Ascending aorta (tissue), 2 donors: ENCODE data around the gene ZNF787. TPM values are rescaled to one million over a fixed set of nuclear protein-coding genes. Genes with fewer than 3 reads are reported as not detected.
"Not testable (repeated sequence)": the region's sequence is repeated elsewhere in the genome, so short reads cannot be mapped to it uniquely, and the experiment has no call there.

ENCODE experiments used
- DNase-seq, 2 donors: peaks; one replicate each; pipeline ENCODE4 v3.0.0-alpha.2; 2019; ENCODE audit warnings: low spot score in 2 of 2
- H3K27ac ChIP-seq, 2 donors: fragments of 200-600 bp; sonication (generic); one replicate each; pipeline ENCODE4 v1.5.1; 2016 to 2017; ENCODE audit warnings: mild to moderate bottlenecking in 1 of 2
- H3K27me3 ChIP-seq: fragments of 200-600 bp; sonication (generic); one replicate; pipeline ENCODE4 v1.5.1; 2017
- H3K36me3 ChIP-seq, 2 donors: fragments of 200-600 bp; sonication (generic); one replicate each; pipeline ENCODE4 v1.5.1; 2016
- H3K4me1 ChIP-seq, 2 donors: fragments of 200-600 bp; sonication (generic); one replicate each; pipeline ENCODE4 v1.5.1; 2016 to 2017; ENCODE audit warnings: mild to moderate bottlenecking in 1 of 2
- H3K4me3 ChIP-seq, 2 donors: fragments of 200-600 bp; sonication (generic); one replicate each; pipeline ENCODE4 v1.5.1; 2016 to 2017; ENCODE audit warnings: mild to moderate bottlenecking in 1 of 2
- H3K9me3 ChIP-seq, 2 donors: fragments of 200-600 bp; sonication (generic); one replicate each; pipeline ENCODE4 v1.5.1; 2016
- intact Hi-C: fragments of 100-400 bp; cut with DNase I; formaldehyde crosslinking; loops from one replicate; pipeline ENCODE4 v1.15.1; 2023
- total RNA-seq: library from RNA; depleted of rRNA; stranded (reverse); fragments of >200 nt; gene quantifications from one replicate; pipeline ENCODE4 v1.1.0, GENCODE V29; 2016
- TF ChIP-seq, protein P1 (sequence below), 3 experiments: fragments of 200-600 bp in 2 of 3; fragments of 450-650 bp in 1 of 3; sonication (generic) in 2 of 3; IDR thresholded peaks; one replicate each; pipeline ENCODE4 v1.5.1; 2016 to 2019; ENCODE audit warnings: antibody characterized with exemption in 3 of 3, mild to moderate bottlenecking in 1 of 3, moderate library complexity in 1 of 3

Gene ZNF787
- total RNA-seq, 1 donor from 2014 or later: 18.1 TPM

DNA sequence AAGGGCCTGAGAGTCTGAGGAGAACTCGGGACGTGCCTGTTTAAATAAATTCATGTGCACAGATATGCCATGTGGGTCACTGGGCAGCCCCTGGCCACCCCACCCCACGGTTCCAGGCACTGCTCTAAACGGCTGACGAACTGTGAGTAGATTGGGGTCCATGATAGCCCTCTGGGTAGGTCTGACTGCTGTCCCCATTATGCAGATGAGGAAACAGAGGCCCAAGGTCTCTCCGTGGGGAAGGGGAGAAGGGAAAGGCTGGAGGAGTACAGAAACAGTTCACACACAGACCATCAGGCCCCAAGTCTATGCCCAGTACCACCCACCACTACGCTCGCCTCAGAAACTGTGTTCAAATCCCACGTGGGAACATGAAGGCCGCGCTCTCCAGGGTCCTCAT, 14.1 kb downstream of the ZNF787 start:
- TF ChIP-seq, protein P1, sequence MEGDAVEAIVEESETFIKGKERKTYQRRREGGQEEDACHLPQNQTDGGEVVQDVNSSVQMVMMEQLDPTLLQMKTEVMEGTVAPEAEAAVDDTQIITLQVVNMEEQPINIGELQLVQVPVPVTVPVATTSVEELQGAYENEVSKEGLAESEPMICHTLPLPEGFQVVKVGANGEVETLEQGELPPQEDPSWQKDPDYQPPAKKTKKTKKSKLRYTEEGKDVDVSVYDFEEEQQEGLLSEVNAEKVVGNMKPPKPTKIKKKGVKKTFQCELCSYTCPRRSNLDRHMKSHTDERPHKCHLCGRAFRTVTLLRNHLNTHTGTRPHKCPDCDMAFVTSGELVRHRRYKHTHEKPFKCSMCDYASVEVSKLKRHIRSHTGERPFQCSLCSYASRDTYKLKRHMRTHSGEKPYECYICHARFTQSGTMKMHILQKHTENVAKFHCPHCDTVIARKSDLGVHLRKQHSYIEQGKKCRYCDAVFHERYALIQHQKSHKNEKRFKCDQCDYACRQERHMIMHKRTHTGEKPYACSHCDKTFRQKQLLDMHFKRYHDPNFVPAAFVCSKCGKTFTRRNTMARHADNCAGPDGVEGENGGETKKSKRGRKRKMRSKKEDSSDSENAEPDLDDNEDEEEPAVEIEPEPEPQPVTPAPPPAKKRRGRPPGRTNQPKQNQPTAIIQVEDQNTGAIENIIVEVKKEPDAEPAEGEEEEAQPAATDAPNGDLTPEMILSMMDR (IDR thresholded peaks at IDR 0.05): no peak
- no peaks in the 10 kb centered on the region for H3K27me3 ChIP-seq

DNA sequence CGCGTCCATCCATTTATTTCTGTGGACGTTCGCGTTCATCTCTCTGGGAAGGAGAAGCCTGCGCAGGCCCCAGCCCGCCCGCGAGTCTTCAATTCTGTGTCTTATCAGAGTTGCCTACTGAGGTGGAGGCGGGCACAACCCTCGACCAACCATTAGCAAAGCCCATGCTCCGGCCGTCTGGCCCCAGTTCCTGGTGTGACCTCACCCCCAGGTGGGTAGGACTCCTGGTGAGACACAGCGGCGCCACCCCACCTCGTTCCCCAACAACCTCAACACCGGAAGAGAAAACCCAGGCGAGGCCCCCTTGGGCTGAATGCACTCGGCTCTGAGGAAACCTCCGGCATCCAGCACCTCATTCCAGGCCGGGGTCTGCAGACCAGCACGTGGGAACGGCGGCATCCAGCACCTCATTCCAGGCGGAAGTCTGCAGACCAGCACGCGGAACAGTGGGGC, 14.7 kb downstream of the ZNF787 start:
- no peaks in the 10 kb centered on the region for H3K27me3 ChIP-seq
- H3K9me3 ChIP-seq: no peaks in the 10 kb centered on the region
- TF ChIP-seq, protein P1 (IDR thresholded peaks at IDR 0.05): no peak
- DNase-seq: no peak
- intact Hi-C loops: no loop called here
- no peak overlapping the region for H3K27ac ChIP-seq
- H3K4me3 ChIP-seq: no peak overlapping the region
- peaks cover 13 to 19% of the 10 kb centered on the region in 2 donors for H3K36me3 ChIP-seq
- H3K4me1 ChIP-seq: peaks cover 12 to 42% of the 10 kb centered on the region in 2 donors

More for the DNA sequence above, 14.1 kb downstream of the ZNF787 start:
- Histone ChIP-seq H3K36me3 (peaks cover 8 to 14% of the 10 kb centered on the region in 2 donors), H3K27ac (no peak overlapping the region), H3K4me1 (peaks cover 12 to 45% of the 10 kb centered on the region in 2 donors), H3K4me3 (no peak overlapping the region), H3K9me3 (no peaks in the 10 kb centered on the region)
- no peak for DNase-seq
- intact Hi-C loops: no loop called here

DNA sequence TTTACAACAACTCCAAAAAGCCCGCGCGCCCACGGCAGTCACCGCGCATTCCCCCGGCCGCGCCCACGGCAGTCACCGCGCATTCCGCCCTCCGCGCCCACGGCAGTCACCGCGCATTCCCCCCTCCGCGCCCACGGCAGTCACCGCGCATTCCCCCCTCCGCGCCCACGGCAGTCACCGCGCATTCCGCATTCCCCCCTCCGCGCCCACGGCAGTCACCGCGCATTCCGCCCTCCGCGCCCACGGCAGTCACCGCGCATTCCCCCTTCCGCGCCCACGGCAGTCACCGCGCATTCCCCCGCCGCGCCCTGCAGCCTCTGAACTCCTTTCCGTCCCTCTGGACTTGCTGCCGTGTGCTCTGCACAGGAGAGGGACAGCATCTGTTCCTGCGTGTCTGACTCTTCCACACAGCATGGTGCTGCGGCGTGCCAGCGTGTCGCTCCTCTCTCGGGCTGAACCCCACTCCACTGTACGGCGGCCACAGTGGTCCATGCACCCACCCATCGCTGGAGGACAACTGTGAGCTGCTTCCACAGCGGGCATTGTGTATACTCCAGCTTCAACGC, 15.2 kb downstream of the ZNF787 start:
- H3K4me1 ChIP-seq: peaks cover 12 to 37% of the 10 kb centered on the region in 2 donors
- intact Hi-C loops: loop anchor here (1.0 kb wide), 3 partner anchors 15 to 65 kb away; partner anchors contain the start of genes ZNF444 and ZNF787
- H3K4me3 ChIP-seq: peak overlapping the region in 1 of 2 donors; percentile 47

DNA sequence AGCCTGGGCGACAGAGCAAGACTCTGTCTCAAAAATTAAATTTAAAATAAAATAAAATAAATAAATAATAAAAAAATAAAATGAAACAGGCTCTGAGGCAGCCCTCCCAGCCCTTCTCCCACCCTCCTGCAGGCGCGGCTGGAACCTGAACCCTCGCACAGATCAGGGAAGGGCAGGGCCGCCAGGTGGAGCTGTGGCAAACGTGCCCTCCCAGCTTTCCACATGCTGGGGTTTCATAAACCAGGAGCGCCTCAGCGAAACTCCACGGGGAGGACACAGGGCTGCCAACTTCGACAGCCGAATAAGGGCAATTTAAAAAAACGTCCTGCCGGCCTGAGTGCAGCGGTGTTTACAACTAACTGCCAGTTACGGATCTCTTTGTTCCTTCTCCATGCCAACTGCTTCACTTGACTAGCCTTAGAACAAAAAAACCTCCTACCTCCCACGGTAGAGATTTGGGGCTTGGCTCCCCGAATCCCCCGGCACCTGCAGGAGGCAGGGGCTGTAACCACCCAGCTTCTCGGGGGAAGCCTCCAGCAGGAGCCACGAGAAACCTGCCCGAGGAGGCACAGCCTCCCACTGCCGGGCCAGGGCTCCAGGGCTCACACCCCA, 15.9 kb downstream of the ZNF787 start:
- intact Hi-C loops: loop anchor here (1.0 kb wide), 3 partner anchors 16 to 66 kb away; partner anchors contain the start of genes ZNF444 and ZNF787
- peaks cover 12 to 32% of the 10 kb centered on the region in 2 donors for H3K4me1 ChIP-seq
- H3K27me3 ChIP-seq: no peaks in the 10 kb centered on the region

More for the DNA sequence above, 15.2 kb downstream of the ZNF787 start:
- peak overlapping the region; percentile 53 to 56 for H3K27ac ChIP-seq
- DNase-seq, H3K9me3 ChIP-seq, H3K27me3 ChIP-seq: not testable (repeated sequence)
- H3K36me3 ChIP-seq: peaks cover 16 to 23% of the 10 kb centered on the region in 2 donors

DNA sequence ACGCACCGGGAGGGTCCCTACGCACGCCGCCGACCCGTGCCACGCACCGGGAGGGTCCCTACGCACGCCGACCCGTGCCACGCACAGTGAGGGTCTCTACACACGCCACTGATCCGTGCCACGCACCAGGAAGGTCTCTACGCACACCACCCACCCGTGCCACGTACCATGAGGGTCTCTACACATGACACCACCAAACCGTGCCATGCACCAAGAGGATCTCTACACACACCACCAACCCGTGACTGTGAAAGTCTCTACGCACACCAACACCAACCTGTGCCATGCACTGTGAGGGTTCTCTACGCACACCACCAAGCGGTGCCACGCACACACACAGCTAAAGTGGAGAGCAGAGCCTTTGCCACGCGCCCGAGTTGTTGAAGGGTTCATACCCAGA, 16.7 kb downstream of the ZNF787 start:
- Histone ChIP-seq H3K9me3 (no peaks in the 10 kb centered on the region), H3K36me3 (peaks cover 24 to 31% of the 10 kb centered on the region in 2 donors), H3K4me3 (no peak overlapping the region), H3K4me1 (peaks cover 12 to 25% of the 10 kb centered on the region in 2 donors), H3K27me3 (no peaks in the 10 kb centered on the region), H3K27ac (peak overlapping the region in 1 of 2 donors; percentile 56)
- intact Hi-C loops: no loop called here
- TF ChIP-seq, protein P1 (IDR thresholded peaks at IDR 0.05): no peak
- DNase-seq: no peak

More for the DNA sequence above, 15.9 kb downstream of the ZNF787 start:
- Histone ChIP-seq H3K4me3 (peak overlapping the region; percentile 39 to 47), H3K9me3 (no peaks in the 10 kb centered on the region), H3K36me3 (peaks cover 19 to 26% of the 10 kb centered on the region in 2 donors), H3K27ac (peak overlapping the region; percentile 53 to 56)
- peak in 1 of 2 donors; percentile 86 for DNase-seq
- TF ChIP-seq, protein P1 (IDR thresholded peaks at IDR 0.05): peak; percentile 65 to 81 (median 81)

DNA sequence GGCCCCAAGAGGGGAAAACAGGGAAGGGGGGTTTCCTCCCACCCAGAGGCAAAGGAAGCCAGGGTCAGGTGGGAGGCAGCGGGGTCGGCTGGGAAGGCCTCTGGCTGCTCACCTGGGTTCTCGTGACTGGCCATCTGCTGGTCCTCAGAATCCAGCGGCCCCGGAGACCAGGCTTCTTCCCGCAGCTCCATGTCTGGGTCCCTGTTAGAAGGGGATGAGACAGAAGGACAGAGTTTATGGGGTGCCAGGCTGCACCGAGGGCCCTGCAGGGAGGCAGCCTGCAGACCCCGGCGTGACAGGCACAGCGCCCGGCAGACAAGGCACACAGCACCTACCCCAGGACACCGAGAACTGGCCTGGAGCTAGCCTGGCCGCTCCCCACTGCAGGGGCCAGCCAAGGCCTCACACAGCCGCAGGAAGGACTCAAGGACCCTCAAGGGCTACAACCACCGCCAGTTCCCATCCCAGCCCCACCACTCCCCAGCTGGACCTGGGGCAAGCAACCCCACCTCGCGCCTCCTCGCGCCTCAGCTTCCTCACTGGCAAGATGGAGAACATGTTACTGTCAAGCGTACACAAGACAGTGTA, 18.0 kb downstream of the ZNF787 start:
- intact Hi-C loops: no loop called here
- H3K36me3 ChIP-seq: peaks cover 29 to 39% of the 10 kb centered on the region in 2 donors
- no peak for DNase-seq
- H3K4me1 ChIP-seq: peaks cover 0 to 12% of the 10 kb centered on the region in 2 donors
- no peak overlapping the region for H3K4me3 ChIP-seq
- no peaks in the 10 kb centered on the region for H3K27me3 ChIP-seq
- no peak overlapping the region for H3K27ac ChIP-seq
- TF ChIP-seq, protein P1 (IDR thresholded peaks at IDR 0.05): no peak
- H3K9me3 ChIP-seq: no peaks in the 10 kb centered on the region
